ENCODE measurements around the gene ANKFN1. TPM values are rescaled to one million over a fixed set of nuclear protein-coding genes. Genes with fewer than 3 reads are reported as not detected.
A peak's percentile ranks its signal among the peaks of the same experiment; 100 is the strongest.

Gene ANKFN1
- total and polyA plus RNA-seq, 2 donors: 0.57 to 0.71 TPM

DNA sequence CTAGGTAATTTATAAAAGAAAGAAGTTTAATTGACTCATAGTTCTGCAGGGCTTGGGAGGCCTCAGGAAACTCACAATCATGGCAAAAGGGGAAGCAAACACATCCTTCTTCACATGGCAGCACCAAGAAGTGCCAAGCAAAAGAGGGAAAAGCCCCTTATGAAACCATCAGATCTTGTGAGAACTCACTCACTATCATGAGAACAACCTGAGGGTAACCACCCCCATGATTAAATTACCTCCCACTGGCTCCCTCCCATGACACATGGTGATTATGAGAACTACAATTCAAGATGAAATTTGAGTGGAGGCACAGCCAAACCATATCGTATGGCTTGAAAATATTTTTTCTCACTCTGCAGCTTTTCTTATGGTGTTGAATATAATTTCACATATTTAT, 151.7 kb downstream of the ANKFN1 start:
- 89% methylated on average over 1 of the region's 1 CpG for WGBS
- Histone ChIP-seq H3K4me3 (ENCODE audit: low read length in 2 of 2) (no peak overlapping the region), H3K27ac (ENCODE audit: low read depth in 1 of 2, low read length in 1 of 2) (no peak overlapping the region), H3K36me3 (ENCODE audit: control insufficient read depth in 2 of 2, insufficient read depth in 2 of 2, low read length in 1 of 2) (no peaks in the 10 kb centered on the region), H3K4me1 (ENCODE audit: control insufficient read depth in 2 of 2, insufficient read depth in 2 of 2, low read length in 2 of 2) (peaks cover 17 to 20% of the 10 kb centered on the region in 2 donors), H3K27me3 (ENCODE audit: control insufficient read depth in 2 of 2, insufficient read depth in 1 of 2, low read length in 1 of 2) (no peaks in the 10 kb centered on the region), H3K9me3 (ENCODE audit: control insufficient read depth in 2 of 2, insufficient read depth in 1 of 2, low read length in 1 of 2) (no peaks in the 10 kb centered on the region)
- no peak for DNase-seq (ENCODE audit: low read depth in 6 of 9, low spot score in 9 of 9)

DNA sequence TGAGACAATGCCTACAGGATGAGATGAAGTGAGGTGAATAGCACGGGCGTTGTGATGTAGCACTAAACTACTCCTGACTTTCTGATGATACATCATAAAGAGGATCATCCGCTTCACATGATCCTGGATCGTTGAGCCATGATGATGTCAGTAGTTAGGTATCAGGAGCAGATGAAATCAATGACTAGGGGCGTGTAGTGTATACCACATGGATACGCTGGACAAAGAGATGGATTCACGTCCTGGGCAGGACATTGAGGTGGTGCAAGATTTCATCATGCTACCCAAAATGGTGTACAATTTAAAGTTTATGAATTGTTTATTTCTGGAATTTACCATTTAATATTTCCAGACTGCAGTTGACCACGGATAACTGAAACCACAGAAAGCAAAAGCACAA, 156.6 kb downstream of the ANKFN1 start:
- Histone ChIP-seq H3K4me3 (ENCODE audit: low read length in 2 of 2) (no peak overlapping the region), H3K4me1 (ENCODE audit: control insufficient read depth in 2 of 2, insufficient read depth in 2 of 2, low read length in 2 of 2) (peaks cover 0 to 15% of the 10 kb centered on the region in 2 donors), H3K27ac (ENCODE audit: low read depth in 1 of 2, low read length in 1 of 2) (no peak overlapping the region), H3K9me3 (ENCODE audit: control insufficient read depth in 2 of 2, insufficient read depth in 1 of 2, low read length in 1 of 2) (no peaks in the 10 kb centered on the region), H3K27me3 (ENCODE audit: control insufficient read depth in 2 of 2, insufficient read depth in 1 of 2, low read length in 1 of 2) (no peaks in the 10 kb centered on the region), H3K36me3 (ENCODE audit: control insufficient read depth in 2 of 2, insufficient read depth in 2 of 2, low read length in 1 of 2) (no peaks in the 10 kb centered on the region)
- no peak for DNase-seq (ENCODE audit: low read depth in 6 of 9, low spot score in 9 of 9)
- 98% methylated on average over 8 of the region's 8 CpGs for WGBS

DNA sequence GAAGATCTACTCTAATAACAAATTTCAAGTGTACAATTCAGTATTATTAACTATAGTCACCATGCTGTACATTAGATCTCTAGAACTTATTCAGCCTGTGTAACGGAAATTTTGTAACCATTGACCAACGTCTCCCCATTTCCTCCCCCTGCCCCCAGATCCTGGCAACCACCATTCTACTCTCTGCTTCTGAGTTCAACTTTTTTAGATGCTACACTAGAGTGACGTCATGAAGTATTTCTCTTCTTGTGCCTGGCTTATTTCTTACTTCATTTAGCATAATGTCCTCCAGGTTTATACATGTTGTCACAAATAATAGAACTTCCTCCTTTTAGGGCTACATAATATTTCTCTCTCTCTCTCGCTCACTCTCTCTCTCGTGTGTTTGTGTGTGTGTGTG, 157.5 kb downstream of the ANKFN1 start:
- Histone ChIP-seq H3K27me3 (ENCODE audit: control insufficient read depth in 2 of 2, insufficient read depth in 1 of 2, low read length in 1 of 2) (no peaks in the 10 kb centered on the region), H3K9me3 (ENCODE audit: control insufficient read depth in 2 of 2, insufficient read depth in 1 of 2, low read length in 1 of 2) (no peaks in the 10 kb centered on the region), H3K27ac (ENCODE audit: low read depth in 1 of 2, low read length in 1 of 2) (no peak overlapping the region), H3K36me3 (ENCODE audit: control insufficient read depth in 2 of 2, insufficient read depth in 2 of 2, low read length in 1 of 2) (no peaks in the 10 kb centered on the region), H3K4me1 (ENCODE audit: control insufficient read depth in 2 of 2, insufficient read depth in 2 of 2, low read length in 2 of 2) (peaks cover 0 to 19% of the 10 kb centered on the region in 2 donors), H3K4me3 (ENCODE audit: low read length in 2 of 2) (no peak overlapping the region)
- WGBS: 92% methylated on average over 5 of the region's 5 CpGs
- no peak for DNase-seq (ENCODE audit: low read depth in 6 of 9, low spot score in 9 of 9)

DNA sequence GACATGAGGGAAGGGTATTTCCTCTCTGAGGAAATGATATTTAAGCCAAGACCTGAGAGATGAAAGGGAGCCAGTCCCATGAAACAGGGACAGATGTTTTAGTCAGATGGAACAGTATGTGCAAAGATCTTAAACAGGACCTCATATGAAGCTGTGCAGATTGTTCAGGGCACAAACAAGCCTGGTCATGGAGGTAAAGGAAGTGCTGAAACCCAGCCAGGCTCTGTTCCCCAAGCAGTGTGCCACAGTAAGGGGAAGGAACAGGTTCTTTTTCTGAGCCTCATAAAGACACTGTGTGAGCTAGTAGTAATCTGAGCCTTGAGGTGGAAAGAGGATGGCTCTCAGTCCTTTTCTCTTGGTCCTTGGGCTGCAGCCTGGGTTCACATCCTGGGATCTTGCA, 159.9 kb downstream of the ANKFN1 start:
- peak in 1 of 9 donors; percentile 44 for DNase-seq (ENCODE audit: low read depth in 6 of 9, low spot score in 9 of 9)
- Histone ChIP-seq H3K4me1 (ENCODE audit: control insufficient read depth in 2 of 2, insufficient read depth in 2 of 2, low read length in 2 of 2) (peaks cover 0 to 24% of the 10 kb centered on the region in 2 donors), H3K4me3 (ENCODE audit: low read length in 2 of 2) (no peak overlapping the region), H3K27ac (ENCODE audit: low read depth in 1 of 2, low read length in 1 of 2) (no peak overlapping the region), H3K9me3 (ENCODE audit: control insufficient read depth in 2 of 2, insufficient read depth in 1 of 2, low read length in 1 of 2) (no peaks in the 10 kb centered on the region), H3K27me3 (ENCODE audit: control insufficient read depth in 2 of 2, insufficient read depth in 1 of 2, low read length in 1 of 2) (no peaks in the 10 kb centered on the region), H3K36me3 (ENCODE audit: control insufficient read depth in 2 of 2, insufficient read depth in 2 of 2, low read length in 1 of 2) (no peaks in the 10 kb centered on the region)

DNA sequence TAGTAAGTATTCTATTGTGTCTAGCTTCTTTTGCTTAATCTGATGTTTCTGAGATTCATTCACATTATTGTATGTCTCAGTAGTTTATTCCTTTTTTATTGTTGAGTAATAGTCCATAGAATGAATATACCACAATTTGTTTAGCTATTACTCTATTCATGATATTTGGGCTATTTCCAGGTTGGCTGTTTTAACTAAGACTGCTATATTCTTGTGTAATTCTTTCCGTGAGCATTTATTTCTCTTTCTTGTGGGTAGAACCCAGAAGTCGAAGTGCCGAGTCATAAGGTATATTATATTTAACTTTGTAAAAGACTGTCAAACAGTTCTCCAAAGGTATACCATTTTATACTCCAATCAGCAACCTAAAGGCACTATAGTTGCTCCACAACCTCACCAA, 160.8 kb downstream of the ANKFN1 start:
- no peaks in the 10 kb centered on the region for H3K27me3 ChIP-seq (ENCODE audit: control insufficient read depth in 2 of 2, insufficient read depth in 1 of 2, low read length in 1 of 2)
- H3K36me3 ChIP-seq (ENCODE audit: control insufficient read depth in 2 of 2, insufficient read depth in 2 of 2, low read length in 1 of 2): no peaks in the 10 kb centered on the region
- H3K9me3 ChIP-seq (ENCODE audit: control insufficient read depth in 2 of 2, insufficient read depth in 1 of 2, low read length in 1 of 2): no peaks in the 10 kb centered on the region
- no peak for DNase-seq (ENCODE audit: low read depth in 6 of 9, low spot score in 9 of 9)
- no peak overlapping the region for H3K4me3 ChIP-seq (ENCODE audit: low read length in 2 of 2)
- H3K4me1 ChIP-seq (ENCODE audit: control insufficient read depth in 2 of 2, insufficient read depth in 2 of 2, low read length in 2 of 2): peaks cover 0 to 25% of the 10 kb centered on the region in 2 donors
- H3K27ac ChIP-seq (ENCODE audit: low read depth in 1 of 2, low read length in 1 of 2): no peak overlapping the region
- WGBS: 10% methylated on average over 3 of the region's 3 CpGs

DNA sequence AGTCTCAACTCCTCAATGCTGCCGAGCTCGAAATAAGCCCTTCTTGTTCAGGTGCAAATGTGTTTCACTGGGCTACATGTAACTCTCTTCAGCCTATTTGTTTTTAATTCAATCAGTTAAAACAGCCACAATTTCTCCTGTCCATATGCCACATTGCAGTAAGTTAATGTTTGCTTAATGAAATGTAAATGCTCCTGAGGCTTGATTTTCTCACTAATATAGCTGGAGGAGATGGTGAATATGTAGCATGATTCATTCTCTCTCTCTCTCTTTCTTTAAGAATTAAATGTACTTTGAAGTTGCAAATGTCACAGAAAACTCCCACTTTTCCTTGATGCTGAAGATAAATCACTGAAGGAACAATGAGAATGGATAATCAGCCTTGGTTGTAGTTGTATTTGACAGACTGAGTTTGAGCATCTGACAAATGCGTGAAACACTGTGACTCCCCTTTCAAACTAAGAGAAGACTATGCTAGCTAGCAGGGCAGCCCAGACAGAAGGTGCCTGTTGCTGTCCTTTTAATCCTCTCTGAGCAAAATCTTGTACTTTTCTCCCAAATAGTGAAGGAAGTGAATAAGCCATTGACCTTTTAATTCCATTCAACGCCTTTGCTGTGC, 161.8 kb downstream of the ANKFN1 start:
- peak overlapping the region in 1 of 2 donors; percentile 13 for H3K27ac ChIP-seq (ENCODE audit: low read depth in 1 of 2, low read length in 1 of 2)
- DNase-seq (ENCODE audit: low read depth in 6 of 9, low spot score in 9 of 9): no peak
- H3K27me3 ChIP-seq (ENCODE audit: control insufficient read depth in 2 of 2, insufficient read depth in 1 of 2, low read length in 1 of 2): no peaks in the 10 kb centered on the region
- H3K9me3 ChIP-seq (ENCODE audit: control insufficient read depth in 2 of 2, insufficient read depth in 1 of 2, low read length in 1 of 2): no peaks in the 10 kb centered on the region
- no peaks in the 10 kb centered on the region for H3K36me3 ChIP-seq (ENCODE audit: control insufficient read depth in 2 of 2, insufficient read depth in 2 of 2, low read length in 1 of 2)
- no peak overlapping the region for H3K4me3 ChIP-seq (ENCODE audit: low read length in 2 of 2)
- H3K4me1 ChIP-seq (ENCODE audit: control insufficient read depth in 2 of 2, insufficient read depth in 2 of 2, low read length in 2 of 2): peaks cover 0 to 25% of the 10 kb centered on the region in 2 donors
- WGBS: 72% methylated on average over 4 of the region's 4 CpGs

DNA sequence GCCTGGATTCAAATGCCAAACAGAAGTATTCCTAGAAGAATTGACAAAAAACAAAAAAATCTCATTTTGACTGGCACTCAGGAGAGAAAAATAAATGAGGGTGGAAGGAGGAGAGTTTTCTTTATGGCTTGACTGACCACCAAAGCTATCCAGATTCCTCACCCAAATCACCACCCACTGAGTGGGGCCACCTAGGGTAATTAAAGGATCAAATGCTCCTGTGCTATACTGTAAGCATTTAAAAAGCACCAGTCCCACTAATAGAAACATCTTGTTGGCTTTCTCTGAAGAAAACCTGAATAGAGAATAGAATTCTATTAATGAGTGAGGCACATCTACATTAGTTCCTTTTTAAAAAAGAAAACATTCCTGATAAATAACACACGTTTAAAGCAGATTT, 163.3 kb downstream of the ANKFN1 start:
- H3K4me3 ChIP-seq (ENCODE audit: low read length in 2 of 2): no peak overlapping the region
- 96% methylated on average over 1 of the region's 1 CpG for WGBS
- no peaks in the 10 kb centered on the region for H3K9me3 ChIP-seq (ENCODE audit: control insufficient read depth in 2 of 2, insufficient read depth in 1 of 2, low read length in 1 of 2)
- no peak overlapping the region for H3K27ac ChIP-seq (ENCODE audit: low read depth in 1 of 2, low read length in 1 of 2)
- no peaks in the 10 kb centered on the region for H3K36me3 ChIP-seq (ENCODE audit: control insufficient read depth in 2 of 2, insufficient read depth in 2 of 2, low read length in 1 of 2)
- no peaks in the 10 kb centered on the region for H3K27me3 ChIP-seq (ENCODE audit: control insufficient read depth in 2 of 2, insufficient read depth in 1 of 2, low read length in 1 of 2)
- peaks cover 0 to 25% of the 10 kb centered on the region in 2 donors for H3K4me1 ChIP-seq (ENCODE audit: control insufficient read depth in 2 of 2, insufficient read depth in 2 of 2, low read length in 2 of 2)
- no peak for DNase-seq (ENCODE audit: low read depth in 6 of 9, low spot score in 9 of 9)

DNA sequence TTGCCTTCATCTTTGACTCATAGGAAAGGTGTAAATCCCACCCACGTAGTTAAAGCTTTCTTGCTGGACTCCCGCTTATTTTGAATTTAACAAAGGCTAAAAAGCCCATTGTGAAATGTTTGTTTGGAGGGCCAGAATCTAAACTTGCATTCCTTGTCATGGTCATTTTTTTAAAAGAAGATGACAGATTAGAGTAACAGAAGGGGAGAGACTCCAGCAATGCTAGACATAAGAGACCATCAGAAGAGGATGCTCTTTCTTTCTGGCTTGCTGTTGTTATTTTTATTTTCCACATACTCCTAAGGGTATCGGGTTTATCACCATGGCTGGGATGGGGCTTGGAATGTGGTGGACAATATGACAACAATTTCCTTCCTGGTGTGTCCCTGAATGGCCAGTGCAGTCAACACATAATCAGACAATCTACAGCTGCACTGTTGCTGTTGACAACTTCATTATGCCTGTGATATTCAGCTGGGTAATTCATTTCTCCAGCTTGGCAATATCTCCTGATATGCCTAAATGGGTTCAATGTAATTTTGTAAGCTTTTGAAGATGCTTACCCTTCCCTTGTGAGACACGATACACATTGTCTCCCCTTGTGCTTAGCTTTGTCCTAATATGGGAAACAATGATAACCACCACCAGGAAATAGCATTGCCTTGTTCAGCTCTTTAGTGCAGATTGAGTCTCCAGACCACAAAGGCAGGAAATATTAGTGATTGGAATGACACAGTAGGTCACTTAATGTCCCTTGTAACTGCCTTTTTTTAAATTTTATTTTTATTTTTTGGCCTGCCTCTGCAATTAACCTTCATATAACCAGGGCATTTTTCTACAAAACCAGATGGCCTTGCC, 164.3 kb downstream of the ANKFN1 start:
- no peaks in the 10 kb centered on the region for H3K27me3 ChIP-seq (ENCODE audit: control insufficient read depth in 2 of 2, insufficient read depth in 1 of 2, low read length in 1 of 2)
- H3K9me3 ChIP-seq (ENCODE audit: control insufficient read depth in 2 of 2, insufficient read depth in 1 of 2, low read length in 1 of 2): no peaks in the 10 kb centered on the region
- no peak overlapping the region for H3K27ac ChIP-seq (ENCODE audit: low read depth in 1 of 2, low read length in 1 of 2)
- DNase-seq (ENCODE audit: low read depth in 6 of 9, low spot score in 9 of 9): no peak
- H3K4me3 ChIP-seq (ENCODE audit: low read length in 2 of 2): no peak overlapping the region
- no peaks in the 10 kb centered on the region for H3K36me3 ChIP-seq (ENCODE audit: control insufficient read depth in 2 of 2, insufficient read depth in 2 of 2, low read length in 1 of 2)
- H3K4me1 ChIP-seq (ENCODE audit: control insufficient read depth in 2 of 2, insufficient read depth in 2 of 2, low read length in 2 of 2): peaks cover 0 to 23% of the 10 kb centered on the region in 2 donors
- WGBS: 79% methylated on average over 4 of the region's 4 CpGs

DNA sequence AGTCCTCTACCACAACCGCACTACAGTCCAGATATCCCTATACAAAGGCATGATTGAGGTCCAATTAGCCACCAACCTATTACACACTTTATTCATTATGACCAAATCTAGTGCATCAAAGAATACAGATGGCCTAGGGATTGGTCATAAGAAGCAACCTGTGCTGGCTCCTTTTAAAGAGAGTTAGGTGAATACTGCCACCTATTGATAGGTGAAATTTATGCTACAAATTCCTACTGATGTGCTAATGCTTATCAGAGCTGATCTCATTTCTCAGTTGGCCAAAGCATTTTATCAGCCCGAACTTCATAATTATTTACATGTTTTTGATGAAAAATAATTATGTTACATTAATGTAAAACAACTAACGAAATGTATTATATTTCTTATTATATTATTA, 166.3 kb downstream of the ANKFN1 start:
- Histone ChIP-seq H3K27me3 (ENCODE audit: control insufficient read depth in 2 of 2, insufficient read depth in 1 of 2, low read length in 1 of 2) (no peaks in the 10 kb centered on the region), H3K4me3 (ENCODE audit: low read length in 2 of 2) (no peak overlapping the region), H3K4me1 (ENCODE audit: control insufficient read depth in 2 of 2, insufficient read depth in 2 of 2, low read length in 2 of 2) (peaks cover 0 to 14% of the 10 kb centered on the region in 2 donors), H3K27ac (ENCODE audit: low read depth in 1 of 2, low read length in 1 of 2) (no peak overlapping the region), H3K36me3 (ENCODE audit: control insufficient read depth in 2 of 2, insufficient read depth in 2 of 2, low read length in 1 of 2) (no peaks in the 10 kb centered on the region), H3K9me3 (ENCODE audit: control insufficient read depth in 2 of 2, insufficient read depth in 1 of 2, low read length in 1 of 2) (no peaks in the 10 kb centered on the region)
- peak in 7 of 9 donors; percentile 40 to 84 (median 53) for DNase-seq (ENCODE audit: low read depth in 6 of 9, low spot score in 9 of 9)
- 42% methylated on average over 3 of the region's 3 CpGs for WGBS
